HG03469 (cell line): ENCODE measurements around the gene LRRC75B.
"Not testable (repeated sequence)": the region's sequence is repeated elsewhere in the genome, so short reads cannot be mapped to it uniquely, and the experiment has no call there.

Source experiments
- ATAC-seq: cut with Tn5 transposase; IDR thresholded peaks from one replicate; pipeline ENCODE4 v1.9.1; 2021; ENCODE audit warnings: mild to moderate bottlenecking, moderate library complexity, moderate number of reproducible peaks; ENCODE audit not compliant: unreplicated experiment

Gene LRRC75B

DNA sequence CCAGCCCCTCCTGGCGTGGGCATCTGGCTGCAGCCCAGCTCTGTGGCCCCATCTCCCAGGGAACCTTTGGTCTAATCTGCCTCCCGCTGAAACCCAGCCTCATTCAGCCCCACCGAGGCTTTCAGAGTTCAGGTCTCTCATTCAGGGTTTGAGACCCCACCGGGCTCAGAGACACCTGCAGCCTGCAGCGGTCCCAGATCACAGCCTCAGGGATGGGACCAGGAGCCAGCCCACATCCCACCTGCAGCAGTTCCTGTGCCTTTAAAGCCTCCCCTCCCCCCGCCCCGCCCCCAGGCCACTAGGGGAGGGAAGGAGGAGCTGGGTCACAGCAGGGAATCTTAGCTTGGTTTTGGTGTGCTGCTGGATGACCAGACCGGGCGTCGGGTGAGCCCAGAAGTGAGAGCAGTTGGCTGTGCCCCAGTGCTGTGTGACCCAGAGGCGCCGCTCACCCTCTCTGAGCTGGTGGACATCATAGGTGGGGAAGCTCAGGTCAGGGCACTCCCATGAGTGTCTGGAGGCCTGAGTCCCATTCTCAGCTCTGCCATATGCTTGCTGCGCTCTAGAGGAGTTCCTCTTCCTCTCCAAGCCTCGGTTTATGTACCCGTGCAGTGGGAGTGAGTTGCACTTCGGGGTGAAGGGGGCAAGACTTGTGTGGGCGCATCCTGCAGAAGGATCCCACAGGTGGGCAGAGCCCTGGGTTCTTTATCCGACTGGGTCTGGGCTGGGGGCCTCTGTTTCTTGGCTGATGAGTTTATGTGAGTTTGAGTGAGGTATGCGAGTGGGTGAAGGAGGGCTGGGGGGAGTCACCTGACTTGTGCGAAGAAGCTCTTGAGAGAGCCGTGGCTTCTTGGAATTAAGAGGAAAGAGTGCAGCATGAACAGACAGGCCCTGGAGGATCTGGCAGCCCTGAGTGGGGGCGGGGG lies 10.2 kb upstream of the LRRC75B start, which contains the start of gene GGT1:
GGT1 (plus strand) TSS at position 347 of the 923 bp plus-strand sequence. CDS start 7,889 bp downstream, outside the sequence.
- ATAC-seq: not testable (repeated sequence)

DNA sequence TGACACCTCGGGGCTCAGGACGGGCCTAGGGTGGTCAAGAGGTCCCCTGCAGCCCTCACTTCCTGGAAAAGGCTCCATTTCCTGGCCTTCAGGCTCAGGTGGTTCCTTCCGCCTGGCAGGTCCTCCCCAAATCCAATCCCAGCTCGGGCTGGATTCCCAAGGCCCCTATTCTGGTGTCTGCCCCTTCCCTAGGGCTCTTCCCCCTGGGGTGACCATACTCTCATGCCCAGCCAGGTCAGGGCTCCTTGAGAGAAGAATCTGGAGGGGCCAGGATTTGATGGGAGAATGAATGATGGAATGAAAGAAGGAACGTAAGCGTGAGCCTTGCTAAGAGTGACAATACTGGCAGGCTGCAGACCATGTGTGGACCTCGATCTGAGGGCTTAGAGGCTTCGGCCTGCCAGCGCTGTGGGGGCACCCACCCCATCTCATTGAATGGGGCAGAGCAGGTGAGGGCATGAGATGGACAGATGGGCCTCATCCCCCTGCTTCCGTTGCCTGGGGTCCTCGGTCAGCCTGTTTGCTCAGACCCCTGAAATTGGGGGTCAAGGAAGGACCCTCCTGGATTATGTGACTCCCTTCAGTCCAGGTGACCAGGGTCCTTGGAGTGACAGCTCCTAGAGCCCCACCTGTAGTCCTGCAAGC lies 9.4 kb upstream of the LRRC75B start:
- ATAC-seq: not testable (repeated sequence)

DNA sequence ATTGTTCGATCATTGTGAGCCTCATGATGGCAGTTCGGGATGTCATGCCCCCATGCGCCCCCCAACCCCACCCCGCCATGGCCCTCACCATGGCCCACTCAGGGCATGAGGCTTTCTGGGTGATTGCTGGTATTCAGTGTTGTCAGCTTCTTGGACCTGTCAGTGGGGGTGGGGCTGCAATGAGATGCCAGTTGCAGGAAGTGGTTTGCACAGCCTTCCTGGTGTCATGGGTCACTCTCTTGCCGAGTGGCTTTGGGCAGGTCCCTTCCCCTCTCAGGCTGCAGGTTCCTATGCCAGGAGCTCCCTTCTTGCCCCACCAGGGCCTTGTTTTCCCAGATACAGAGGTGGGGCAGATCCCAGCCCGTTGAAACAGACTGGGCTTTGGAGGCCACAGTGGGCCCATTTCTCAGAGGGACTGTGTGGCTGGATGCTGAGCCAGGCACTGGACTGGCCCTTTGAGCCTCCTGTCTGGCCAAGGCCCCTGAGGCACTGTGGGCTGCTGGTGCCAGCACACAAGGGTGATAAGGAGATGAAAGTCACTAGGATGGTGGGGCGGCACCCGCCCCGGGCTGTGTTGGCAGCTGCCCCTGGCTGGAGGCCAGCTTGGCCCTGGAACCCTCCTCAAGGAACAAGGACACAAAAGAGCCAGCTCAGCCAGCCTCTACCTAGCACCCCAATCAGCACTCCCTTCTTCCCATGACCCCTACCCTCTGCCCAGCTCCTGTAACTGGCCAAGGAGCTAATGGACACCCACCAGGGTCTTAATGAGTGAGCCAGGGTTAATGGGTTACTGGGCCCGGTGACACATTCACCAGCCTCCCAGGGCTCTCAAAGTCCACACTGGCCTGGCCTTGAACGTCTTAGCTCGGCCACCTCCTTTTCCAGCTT lies 8.6 kb upstream of the LRRC75B start:
- ATAC-seq: no peak

- ATAC-seq: not testable (repeated sequence)
These were observed 7.3 kb upstream of the LRRC75B start for GRCh38 chr22:24599958-24600715.

DNA sequence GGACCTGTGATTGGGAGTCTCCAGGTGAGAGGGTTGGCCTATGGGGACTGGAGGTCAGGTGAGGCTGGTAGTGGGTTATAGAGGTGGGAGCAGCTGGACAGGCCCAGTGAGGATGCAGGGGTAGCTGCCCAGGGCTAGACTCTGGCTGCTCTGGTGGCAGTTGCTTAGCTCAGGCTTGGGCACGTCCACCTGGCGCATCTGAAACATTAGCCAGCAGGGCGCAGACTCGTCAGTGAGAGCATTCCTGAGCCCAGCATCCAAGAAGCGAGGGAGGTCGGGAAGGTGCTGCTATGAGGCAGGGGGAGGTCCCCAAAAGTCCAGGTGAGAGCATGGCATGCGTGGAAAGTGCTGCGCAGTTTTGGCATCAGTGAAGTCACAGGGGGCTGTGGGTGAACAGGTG lies 6.6 kb upstream of the LRRC75B start:
- no peak for ATAC-seq

DNA sequence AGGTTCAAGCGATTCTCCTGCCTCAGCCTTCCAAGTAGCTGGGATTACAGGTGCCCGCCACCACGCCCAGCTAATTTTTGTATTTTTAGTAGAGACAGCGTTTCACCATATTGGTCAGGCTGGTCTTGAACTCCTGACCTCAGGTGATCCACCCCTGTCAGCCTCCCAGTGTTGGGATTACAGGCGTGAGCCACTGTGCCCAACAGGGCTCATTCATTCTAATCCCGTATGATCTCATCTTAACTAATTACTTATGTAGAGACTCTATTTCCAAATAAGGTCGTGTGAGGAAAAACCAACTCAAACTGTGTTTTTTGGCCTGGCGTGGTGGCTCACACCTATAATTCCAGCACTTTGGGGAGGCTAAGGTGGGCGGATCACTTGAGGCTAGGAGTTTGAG lies 4.2 kb upstream of the LRRC75B start:
- ATAC-seq: not testable (repeated sequence)

DNA sequence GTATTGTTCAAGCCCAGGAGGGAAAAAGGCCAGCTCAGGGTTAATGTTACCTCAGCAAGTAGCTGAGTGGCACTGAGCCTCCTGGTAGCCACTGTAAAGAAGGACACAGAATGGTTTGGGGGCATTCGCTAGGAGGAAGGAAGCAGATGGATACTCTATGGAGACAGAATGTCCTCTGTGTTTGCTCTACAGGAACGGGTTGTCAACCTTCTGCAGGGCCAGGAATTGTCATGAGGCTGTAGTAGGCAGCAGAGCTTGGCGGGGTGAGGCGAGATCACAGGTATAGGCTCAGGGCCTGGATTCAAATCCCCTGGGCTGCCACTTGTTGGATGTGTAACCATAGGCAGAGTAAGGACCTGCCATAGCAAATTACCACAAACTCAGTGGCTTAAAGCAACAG lies 3.0 kb upstream of the LRRC75B start:
- no peak for ATAC-seq

DNA sequence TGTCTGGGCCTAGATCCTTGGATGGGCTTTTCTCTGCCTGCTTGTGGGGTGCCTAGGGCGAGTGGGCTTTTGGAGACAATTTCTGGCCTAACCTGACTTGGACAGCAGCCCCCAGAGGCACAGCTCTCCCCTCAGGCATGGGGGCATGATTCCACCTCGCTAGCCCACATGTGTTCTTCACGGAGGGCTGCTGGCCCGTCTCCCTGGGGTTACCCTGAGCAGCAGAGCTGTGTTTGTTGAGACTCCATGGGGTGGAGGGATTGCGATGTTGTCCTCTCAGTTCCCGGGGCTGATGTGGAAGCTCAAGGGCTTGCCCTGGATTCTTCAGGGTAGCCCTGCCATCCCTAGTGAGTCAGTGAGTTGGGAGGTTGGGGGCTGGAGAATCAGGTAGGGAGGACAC lies 2.4 kb upstream of the LRRC75B start:
- ATAC-seq: no peak

DNA sequence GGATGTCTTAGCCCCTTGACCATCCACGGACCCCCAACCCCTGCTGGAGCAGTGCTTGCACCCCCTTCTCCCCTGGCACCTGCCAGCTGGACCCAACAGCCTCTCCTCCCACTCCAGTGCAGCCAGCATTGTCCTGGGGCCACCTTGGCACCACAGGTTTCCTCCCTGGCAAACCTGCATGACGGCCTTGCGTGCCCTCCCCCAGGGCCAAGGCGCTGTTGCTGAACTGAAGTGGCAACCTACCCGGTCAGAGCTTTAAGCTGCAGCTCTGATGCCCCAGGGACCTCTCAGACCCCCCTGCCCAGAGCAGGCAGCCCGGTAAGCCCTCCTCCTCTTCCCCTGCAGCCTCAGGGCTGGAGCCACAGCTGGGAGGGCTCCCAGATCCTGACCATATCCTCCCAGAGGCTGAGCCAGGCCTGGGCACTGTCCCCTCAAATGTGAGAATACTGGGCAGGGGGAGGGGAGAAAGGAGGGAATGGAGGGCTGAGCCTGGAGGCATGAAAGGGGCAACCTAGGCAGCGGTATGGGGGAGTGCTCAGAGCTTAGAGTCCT lies 1.8 kb upstream of the LRRC75B start:
- no peak for ATAC-seq

DNA sequence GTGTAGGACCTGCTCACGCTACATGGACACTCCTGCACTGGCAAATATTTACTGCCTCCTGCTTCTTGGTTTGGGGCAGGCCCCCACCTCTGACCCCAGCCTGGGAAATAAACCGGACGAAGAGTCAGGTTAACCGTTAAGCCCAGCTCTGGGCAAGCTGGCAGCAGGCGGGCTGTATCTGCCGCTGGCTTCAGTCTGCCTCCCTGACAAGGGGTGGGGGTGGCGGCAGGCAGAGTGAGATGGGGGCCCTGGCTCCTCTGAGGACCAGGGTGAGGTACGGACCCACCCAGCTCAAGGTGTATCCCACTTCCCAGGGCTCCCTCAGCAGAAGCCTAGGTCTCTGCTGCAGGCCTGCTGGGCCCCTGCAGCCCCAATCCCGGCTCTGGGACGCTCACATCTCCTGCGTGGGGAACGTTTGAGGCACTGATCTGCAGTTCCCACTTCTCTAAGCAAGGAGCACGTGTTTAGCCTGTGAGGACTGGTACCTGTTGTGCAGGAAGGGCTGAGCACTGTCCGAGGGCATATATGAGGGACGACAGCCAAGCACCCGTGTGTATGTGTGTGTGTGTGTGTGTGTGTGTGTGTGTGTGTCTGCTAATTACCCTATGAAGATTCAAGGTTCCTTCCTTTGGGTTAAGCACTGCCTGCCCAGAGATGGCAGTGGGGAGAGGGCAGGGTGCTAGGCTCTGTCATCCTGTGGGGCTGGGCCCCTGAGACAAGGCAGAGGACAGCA lies 1.1 kb upstream of the LRRC75B start:
- ATAC-seq: no peak

GRCh38 chr22:24593559-24593835 lies 624 bp upstream of the LRRC75B start:
- ATAC-seq: not testable (repeated sequence)

- ATAC-seq: no peak
These were observed 619 bp downstream of the LRRC75B start for GRCh38 chr22:24592058-24592850.

DNA sequence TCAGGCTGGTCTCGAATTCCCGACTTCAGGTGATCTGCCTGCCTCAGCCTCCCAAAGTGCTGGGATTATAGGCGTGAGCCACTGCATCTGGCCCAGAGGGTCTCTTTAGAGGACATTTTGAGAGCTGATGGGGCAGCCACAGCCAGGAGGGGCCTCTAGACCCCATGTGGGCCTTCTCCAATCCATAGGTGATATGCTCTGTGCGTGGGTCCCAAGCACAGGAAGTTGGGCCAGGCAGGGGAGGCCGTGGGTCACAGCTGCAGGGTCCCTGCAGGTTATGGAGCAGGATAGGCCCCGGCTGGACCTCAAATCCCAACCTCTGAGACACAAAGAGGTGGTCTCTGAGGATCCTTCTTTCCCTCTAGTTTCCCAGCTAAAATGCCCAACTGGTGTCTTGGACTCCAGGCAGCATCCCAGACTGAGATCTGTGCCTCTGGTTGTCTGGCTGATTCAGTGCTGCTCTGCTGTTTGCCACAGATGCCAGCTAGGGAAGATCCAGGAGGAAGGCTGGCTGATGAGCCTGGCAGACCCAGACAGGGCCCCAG lies 1.5 kb downstream of the LRRC75B start:
- ATAC-seq: no peak

- ATAC-seq: no peak
These were observed 2.2 kb downstream of the LRRC75B start for GRCh38 chr22:24590596-24591173.

- no peak for ATAC-seq
These were observed 3.3 kb downstream of the LRRC75B start for GRCh38 chr22:24589518-24590030.

DNA sequence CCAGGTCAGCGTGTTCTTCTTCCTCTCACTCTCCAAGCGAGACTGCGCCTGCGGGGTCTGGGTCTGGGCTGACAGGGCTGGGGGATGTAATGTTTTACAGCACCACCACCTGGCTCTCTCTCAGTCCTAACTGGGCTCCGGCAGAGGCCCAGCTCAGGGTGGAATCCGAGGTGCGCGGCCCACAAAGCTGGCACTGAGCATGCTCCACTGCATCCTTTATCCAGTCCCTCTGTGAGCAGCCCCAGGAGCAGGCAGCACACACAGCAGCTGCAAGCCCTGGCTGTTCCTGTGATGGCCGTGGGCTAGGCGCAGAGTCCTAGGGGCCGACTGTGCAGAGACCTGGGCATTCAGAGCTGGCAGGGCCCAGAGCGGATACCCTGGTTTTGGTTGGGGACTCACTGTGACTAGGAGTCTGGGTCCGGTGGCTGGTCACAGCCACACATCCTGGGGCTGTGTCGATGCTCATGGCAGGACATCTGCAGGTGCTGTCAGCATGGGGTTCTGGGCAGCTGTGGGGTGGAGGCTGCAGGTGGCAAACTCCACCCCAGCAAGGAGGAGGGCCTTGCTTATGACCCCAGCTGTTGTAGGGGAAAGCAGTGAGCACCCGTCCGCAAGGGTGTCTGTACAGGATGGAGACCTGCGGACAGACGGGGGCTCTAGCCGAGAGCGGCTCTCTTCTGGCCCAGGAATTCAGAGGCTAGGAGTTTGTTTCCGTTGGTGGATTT lies 4.0 kb downstream of the LRRC75B start:
- no peak for ATAC-seq

DNA sequence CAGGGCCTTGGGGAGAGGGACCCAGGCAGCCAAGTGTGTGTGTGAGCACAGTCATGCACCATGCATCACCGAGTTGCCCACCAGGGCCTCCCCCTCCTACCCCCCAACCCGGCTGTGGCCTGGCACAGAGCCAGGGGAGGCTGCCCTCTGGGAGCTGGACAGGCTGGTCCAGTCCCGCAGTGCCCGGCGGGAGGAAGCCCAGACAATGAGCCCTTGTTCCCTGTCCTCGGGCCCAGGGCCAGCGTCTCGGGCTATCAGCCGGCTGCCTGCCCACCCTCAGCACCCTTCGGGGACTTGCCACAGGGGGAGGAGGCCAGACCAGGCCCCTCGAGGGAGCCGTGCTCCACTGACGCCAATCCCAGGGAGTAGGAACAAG lies 4.5 kb downstream of the LRRC75B start:
- ATAC-seq: no peak
